ENCODE data around the gene HMGN4. TPM values are rescaled to one million over a fixed set of nuclear protein-coding genes. Genes with fewer than 3 reads are reported as not detected.

Gene HMGN4
- total and polyA plus RNA-seq, 9 of the 15 experiments (the other 6 are each of a cell fraction or from before 2014, with no cell fraction given), result 35.4 to 134 (median 94.1) TPM

GRCh38 chr6:26594730-26595632, 56.8 kb downstream of the HMGN4 start (continued):
- TF ChIP-seq CHD7 (IDR thresholded peaks at IDR 0.05; ENCODE audit: low read depth, low read length) (no peak), BMI1 (IDR thresholded peaks at IDR 0.05; ENCODE audit: low read length) (no peak), PML (IDR thresholded peaks at IDR 0.05; ENCODE audit: low read length) (no peak; the same call in none of the 2 replicates), GATAD2B (IDR thresholded peaks at IDR 0.05; ENCODE audit: borderline replicate concordance) (peak; percentile 69; the same call in 1 of the 2 replicates), EWSR1 (IDR thresholded peaks at IDR 0.05; ENCODE audit: borderline replicate concordance, low read depth, partially characterized antibody) (no peak), PHF21A (IDR thresholded peaks at IDR 0.05; ENCODE audit: borderline replicate concordance, low read depth) (no peak; the same call in 1 of the 2 replicates), EGR1 (conservative IDR thresholded peaks at IDR 0.05) (no peak), XRCC4 (IDR thresholded peaks at IDR 0.05; ENCODE audit: extremely low read depth, insufficient read depth, insufficient read length) (no peak), ZNF311 (CRISPR knock-in tag; IDR thresholded peaks at IDR 0.05) (no peak), ZNF146 (CRISPR knock-in tag; IDR thresholded peaks at IDR 0.05; ENCODE audit: unreplicated experiment) (no peak)
- TF ChIP-seq, protein P1, sequence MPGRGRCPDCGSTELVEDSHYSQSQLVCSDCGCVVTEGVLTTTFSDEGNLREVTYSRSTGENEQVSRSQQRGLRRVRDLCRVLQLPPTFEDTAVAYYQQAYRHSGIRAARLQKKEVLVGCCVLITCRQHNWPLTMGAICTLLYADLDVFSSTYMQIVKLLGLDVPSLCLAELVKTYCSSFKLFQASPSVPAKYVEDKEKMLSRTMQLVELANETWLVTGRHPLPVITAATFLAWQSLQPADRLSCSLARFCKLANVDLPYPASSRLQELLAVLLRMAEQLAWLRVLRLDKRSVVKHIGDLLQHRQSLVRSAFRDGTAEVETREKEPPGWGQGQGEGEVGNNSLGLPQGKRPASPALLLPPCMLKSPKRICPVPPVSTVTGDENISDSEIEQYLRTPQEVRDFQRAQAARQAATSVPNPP (IDR thresholded peaks at IDR 0.05; ENCODE audit: borderline replicate concordance, insufficient read depth, insufficient read length), result no peak

Measured in K562 (cell line).